D341Med (cell line): ENCODE measurements around the gene SMOC1.
A peak's percentile ranks its signal among the peaks of the same experiment; 100 is the strongest.

Source experiments
- DNase-seq: peaks from one replicate; pipeline ENCODE4 v3.0.0; 2012; ENCODE audit warnings: low spot score

The SMOC1 gene

GRCh38 chr14:69863083-69863482 is 16.1 kb upstream of the SMOC1 start:
- no peak for DNase-seq

GRCh38 chr14:69865701-69866365 is 13.4 kb upstream of the SMOC1 start:
- no peak for DNase-seq

GRCh38 chr14:69868363-69868963 is 10.8 kb upstream of the SMOC1 start:
- no peak for DNase-seq

- DNase-seq = no peak
Measured at GRCh38 chr14:69870613-69871012, 8.6 kb upstream of the SMOC1 start.

- DNase-seq = no peak
Measured at GRCh38 chr14:69873877-69874780, 5.1 kb upstream of the SMOC1 start.

- no peak for DNase-seq
Measured at GRCh38 chr14:69876221-69876847, 2.9 kb upstream of the SMOC1 start.

DNA sequence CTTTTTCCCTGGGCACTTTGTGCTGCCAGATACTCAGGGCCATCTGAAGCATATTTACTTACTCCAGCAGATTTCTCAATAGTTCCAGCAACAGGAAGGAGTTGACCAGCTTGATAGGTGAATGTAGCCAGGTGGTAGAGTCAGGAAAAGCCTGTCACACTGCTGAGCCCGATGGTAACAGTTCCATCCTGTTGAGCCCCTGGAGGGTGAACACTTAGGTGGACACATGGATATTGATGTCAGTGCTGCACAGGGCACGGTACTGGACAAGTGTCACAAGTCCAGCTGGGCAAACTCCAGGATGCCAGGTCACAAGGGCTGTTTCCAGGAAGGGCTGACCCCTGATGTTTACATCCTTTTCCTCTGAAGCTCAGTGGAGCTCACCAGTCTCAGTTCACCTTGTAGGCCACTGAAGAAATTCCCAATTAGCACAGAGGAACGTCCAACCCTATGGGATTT is 2.3 kb upstream of the SMOC1 start:
- DNase-seq = no peak

GRCh38 chr14:69877492-69877891 is 1.7 kb upstream of the SMOC1 start:
- DNase-seq = no peak

DNA sequence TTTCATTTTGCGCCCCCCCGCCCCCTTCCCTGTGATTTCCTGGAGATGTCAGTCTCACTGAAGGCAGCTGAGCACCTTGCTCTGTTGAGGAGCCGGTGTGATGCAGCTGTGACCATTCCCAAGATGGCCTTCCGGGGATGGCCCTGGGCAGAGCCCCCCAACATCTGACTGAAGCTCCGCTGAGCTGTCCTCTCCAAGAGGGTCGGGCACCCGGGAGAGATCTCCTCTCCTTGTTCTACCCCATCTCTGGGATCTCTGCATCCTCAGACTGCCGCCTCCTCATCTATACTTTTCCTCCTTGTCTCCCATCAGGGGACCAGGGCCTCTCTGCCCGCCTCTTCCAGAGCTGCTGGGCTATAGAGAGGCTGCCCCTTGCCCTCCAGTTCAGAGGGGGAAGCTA is 965 bp upstream of the SMOC1 start:
- DNase-seq = no peak

- no peak for DNase-seq
Measured at GRCh38 chr14:69880044-69880487, 850 bp downstream of the SMOC1 start.

GRCh38 chr14:69880893-69881292 is 1.7 kb downstream of the SMOC1 start:
- DNase-seq = no peak

DNA sequence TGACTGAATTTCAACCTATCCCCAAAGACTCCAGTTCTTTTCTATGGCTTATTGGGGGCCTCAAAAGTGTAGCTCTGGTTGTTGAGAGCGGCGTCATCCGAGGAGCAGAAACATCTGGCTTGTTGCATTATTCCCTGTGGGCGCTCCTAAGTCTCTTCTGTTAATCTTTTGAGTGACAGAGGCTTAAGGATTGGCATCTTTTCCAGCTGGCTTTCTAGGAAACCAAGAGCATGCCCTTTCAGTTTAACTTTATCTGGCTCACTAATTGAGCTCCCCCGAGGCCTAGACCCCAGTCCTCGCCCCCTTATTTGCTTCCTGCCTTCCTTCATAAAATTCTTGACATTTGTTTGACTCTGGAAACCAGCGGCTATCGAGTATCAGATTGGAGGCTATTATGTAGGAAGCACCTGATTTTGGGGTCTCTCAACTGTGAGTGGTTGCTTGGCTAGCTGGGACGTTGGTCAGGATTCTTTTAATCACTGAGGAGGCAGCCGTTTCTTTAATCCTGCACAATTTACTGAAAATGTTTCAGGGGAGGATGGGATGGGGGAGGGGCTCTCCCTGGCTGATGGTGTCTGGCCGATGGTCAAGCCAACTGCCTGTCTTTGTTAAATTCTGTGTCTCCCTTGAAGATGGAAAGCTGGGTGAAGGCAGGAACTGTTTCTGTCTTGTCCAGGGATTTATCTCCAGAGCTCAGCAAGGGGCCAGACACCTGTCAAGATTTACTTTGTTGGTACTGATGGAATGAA is 3.1 kb downstream of the SMOC1 start:
- peak; percentile 64 for DNase-seq

- DNase-seq = no peak
Measured at GRCh38 chr14:69882915-69883314, 3.7 kb downstream of the SMOC1 start.

DNA sequence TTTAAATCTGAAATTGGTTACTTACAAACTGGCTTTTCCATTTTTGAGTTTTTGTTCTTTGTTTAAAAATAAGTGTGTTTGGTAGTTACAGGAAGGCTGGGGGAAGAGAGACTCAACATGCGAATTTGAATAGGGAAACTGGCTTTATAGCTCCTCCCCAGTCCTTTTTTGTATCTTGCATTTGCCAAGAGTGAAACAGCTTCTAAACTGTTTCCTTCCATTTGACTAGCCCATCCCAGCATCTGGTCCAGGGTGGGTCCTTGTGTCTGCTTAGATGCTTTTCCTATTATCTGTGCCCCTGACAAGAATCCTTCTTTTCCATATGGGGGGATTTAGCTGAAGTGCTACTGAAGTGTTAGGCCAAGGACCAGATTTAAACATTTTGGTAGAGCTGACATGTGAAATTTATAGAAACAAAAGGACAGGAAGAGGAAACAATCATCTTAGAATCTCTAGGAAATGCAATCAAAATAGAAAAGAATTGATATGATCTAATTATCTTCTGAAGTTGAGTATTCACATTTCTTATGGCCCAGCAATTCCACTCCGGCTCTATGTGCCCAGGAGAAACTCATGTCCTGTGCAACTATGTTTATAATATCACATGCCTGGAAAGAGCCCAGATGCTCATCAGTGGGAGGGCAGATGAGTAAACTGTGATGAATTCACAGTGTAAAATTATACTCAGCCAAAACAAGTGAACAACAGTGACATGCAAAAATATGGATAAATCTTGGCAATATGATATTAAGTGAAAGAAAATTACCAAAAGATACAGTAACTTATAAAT is 7.4 kb downstream of the SMOC1 start:
- no peak for DNase-seq

GRCh38 chr14:69887740-69888657 is 8.8 kb downstream of the SMOC1 start:
- DNase-seq = no peak

- DNase-seq = no peak
Measured at GRCh38 chr14:69891422-69891821, 12.2 kb downstream of the SMOC1 start.

GRCh38 chr14:69895109-69895508 is 15.9 kb downstream of the SMOC1 start:
- no peak for DNase-seq

DNA sequence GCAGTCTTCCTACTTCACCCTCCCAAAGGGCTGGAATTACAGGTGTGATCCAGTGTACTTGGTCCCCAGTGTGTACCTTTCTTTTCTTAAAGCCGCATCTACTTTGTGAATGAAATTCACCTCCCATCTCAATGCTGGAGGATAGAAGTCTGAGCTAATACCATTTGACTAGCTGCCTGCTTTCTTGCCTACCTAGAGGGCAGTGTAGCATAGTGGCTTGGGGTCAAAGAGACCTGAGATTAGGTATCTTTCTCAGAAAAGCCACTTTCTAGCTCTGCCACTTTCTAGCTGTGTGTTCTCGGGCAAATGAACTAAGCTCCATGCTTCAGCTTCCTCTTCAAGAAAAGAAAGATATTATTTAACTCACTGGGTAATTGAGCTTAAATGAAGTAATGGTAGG is 16.9 kb downstream of the SMOC1 start:
- DNase-seq = no peak

GRCh38 chr14:69896972-69897371 is 17.8 kb downstream of the SMOC1 start:
- DNase-seq = no peak

DNA sequence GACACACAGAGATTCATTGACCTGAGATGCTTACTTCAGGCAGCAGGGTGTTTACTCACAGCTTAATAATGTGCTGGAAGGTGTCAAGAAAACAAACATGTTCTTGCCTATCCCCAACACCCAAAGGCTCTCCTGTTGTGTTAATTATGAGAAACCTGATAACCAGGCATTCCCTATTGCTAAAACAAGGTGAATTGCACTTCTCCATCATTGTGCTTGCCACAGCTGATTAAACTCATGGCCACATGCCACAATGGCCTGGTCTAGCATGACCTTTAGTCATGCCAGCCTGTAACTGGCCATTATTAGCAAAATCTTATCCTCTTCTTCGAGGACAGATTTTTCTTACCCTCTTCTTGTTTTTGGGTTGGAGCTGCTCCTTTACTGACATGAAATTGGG is 21.4 kb downstream of the SMOC1 start:
- DNase-seq = no peak
